ENCODE measurements around the gene LDB2. TPM values are rescaled to one million over a fixed set of nuclear protein-coding genes. Genes with fewer than 3 reads are reported as not detected.

The LDB2 gene
- total and polyA plus RNA-seq, 2 of the 8 experiments (the other 6 are each of a cell fraction or from before 2014, with no cell fraction given): 57.0 to 140 TPM

DNA sequence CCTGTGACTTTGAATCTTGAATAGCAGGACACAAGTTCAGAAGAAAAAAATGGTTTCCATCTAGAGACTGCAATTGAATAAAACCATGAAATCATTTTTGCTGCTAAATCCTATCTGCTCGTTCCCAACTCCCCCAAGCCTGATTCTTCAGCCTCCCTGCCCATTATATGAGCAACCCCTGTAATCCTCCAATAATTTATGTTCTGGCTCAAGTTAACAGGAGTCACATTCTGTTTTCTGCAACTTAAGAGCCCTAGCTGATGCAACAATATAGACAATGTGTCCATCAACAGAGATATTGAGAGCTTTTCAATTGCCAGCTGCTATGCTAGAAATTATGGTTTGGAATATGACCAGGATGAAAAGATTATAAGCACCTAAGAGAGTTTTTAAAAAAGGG, 84.1 kb downstream of the LDB2 start (continued):
- TF ChIP-seq, protein P1, sequence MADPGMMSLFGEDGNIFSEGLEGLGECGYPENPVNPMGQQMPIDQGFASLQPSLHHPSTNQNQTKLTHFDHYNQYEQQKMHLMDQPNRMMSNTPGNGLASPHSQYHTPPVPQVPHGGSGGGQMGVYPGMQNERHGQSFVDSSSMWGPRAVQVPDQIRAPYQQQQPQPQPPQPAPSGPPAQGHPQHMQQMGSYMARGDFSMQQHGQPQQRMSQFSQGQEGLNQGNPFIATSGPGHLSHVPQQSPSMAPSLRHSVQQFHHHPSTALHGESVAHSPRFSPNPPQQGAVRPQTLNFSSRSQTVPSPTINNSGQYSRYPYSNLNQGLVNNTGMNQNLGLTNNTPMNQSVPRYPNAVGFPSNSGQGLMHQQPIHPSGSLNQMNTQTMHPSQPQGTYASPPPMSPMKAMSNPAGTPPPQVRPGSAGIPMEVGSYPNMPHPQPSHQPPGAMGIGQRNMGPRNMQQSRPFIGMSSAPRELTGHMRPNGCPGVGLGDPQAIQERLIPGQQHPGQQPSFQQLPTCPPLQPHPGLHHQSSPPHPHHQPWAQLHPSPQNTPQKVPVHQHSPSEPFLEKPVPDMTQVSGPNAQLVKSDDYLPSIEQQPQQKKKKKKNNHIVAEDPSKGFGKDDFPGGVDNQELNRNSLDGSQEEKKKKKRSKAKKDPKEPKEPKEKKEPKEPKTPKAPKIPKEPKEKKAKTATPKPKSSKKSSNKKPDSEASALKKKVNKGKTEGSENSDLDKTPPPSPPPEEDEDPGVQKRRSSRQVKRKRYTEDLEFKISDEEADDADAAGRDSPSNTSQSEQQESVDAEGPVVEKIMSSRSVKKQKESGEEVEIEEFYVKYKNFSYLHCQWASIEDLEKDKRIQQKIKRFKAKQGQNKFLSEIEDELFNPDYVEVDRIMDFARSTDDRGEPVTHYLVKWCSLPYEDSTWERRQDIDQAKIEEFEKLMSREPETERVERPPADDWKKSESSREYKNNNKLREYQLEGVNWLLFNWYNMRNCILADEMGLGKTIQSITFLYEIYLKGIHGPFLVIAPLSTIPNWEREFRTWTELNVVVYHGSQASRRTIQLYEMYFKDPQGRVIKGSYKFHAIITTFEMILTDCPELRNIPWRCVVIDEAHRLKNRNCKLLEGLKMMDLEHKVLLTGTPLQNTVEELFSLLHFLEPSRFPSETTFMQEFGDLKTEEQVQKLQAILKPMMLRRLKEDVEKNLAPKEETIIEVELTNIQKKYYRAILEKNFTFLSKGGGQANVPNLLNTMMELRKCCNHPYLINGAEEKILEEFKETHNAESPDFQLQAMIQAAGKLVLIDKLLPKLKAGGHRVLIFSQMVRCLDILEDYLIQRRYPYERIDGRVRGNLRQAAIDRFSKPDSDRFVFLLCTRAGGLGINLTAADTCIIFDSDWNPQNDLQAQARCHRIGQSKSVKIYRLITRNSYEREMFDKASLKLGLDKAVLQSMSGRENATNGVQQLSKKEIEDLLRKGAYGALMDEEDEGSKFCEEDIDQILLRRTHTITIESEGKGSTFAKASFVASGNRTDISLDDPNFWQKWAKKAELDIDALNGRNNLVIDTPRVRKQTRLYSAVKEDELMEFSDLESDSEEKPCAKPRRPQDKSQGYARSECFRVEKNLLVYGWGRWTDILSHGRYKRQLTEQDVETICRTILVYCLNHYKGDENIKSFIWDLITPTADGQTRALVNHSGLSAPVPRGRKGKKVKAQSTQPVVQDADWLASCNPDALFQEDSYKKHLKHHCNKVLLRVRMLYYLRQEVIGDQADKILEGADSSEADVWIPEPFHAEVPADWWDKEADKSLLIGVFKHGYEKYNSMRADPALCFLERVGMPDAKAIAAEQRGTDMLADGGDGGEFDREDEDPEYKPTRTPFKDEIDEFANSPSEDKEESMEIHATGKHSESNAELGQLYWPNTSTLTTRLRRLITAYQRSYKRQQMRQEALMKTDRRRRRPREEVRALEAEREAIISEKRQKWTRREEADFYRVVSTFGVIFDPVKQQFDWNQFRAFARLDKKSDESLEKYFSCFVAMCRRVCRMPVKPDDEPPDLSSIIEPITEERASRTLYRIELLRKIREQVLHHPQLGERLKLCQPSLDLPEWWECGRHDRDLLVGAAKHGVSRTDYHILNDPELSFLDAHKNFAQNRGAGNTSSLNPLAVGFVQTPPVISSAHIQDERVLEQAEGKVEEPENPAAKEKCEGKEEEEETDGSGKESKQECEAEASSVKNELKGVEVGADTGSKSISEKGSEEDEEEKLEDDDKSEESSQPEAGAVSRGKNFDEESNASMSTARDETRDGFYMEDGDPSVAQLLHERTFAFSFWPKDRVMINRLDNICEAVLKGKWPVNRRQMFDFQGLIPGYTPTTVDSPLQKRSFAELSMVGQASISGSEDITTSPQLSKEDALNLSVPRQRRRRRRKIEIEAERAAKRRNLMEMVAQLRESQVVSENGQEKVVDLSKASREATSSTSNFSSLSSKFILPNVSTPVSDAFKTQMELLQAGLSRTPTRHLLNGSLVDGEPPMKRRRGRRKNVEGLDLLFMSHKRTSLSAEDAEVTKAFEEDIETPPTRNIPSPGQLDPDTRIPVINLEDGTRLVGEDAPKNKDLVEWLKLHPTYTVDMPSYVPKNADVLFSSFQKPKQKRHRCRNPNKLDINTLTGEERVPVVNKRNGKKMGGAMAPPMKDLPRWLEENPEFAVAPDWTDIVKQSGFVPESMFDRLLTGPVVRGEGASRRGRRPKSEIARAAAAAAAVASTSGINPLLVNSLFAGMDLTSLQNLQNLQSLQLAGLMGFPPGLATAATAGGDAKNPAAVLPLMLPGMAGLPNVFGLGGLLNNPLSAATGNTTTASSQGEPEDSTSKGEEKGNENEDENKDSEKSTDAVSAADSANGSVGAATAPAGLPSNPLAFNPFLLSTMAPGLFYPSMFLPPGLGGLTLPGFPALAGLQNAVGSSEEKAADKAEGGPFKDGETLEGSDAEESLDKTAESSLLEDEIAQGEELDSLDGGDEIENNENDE (IDR thresholded peaks at IDR 0.05; ENCODE audit: insufficient replicate concordance, low read length): no peak
- no peak for TF ChIP-seq HDAC6 (IDR thresholded peaks at IDR 0.05; ENCODE audit: low read depth, low read length)
- TF ChIP-seq CREB1 (IDR thresholded peaks at IDR 0.05): no peak
- no peak for TF ChIP-seq NRF1 (IDR thresholded peaks at IDR 0.05; ENCODE audit: low read depth, low read length)
- no peak for TF ChIP-seq FOSL1 (IDR thresholded peaks at IDR 0.05; ENCODE audit: insufficient read depth, low read depth, low read length)
- TF ChIP-seq PHF8 (conservative IDR thresholded peaks at IDR 0.05; ENCODE audit: low read depth, low read length): no peak
- no peak for TF ChIP-seq RNF2 (IDR thresholded peaks at IDR 0.05; ENCODE audit: borderline replicate concordance, low read depth, low read length, missing control alignments, poor library complexity, severe bottlenecking)

Measured in H1 (cell line).